ENCODE results near the gene ACIN1. TPM values are rescaled to one million over a fixed set of nuclear protein-coding genes. Genes with fewer than 3 reads are reported as not detected.

Gene ACIN1
- total RNA-seq, 1 experiment from 2014 or later = 179 TPM

DNA sequence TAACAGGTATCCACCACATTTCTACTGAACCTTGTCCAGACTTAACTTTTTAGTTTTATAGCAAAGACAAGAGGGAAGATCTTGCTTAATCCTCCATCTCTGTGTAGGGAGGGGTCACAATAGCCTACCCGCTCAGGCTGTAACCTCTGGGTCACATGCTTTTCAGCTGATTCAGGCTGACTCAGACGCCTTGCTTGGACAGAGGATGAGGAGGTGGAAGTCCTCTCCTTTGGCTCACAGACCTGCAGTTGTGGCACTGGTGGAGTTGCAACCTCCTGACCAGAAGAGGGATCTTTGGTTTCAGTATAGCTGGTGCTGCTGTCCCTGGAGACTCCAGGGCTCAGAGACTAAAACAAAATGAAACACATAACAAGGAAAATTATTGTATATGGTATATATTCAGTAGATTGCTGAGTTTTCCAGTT, 16.2 kb downstream of the ACIN1 start:
- BruUV-seq (replicated peaks) = no TSS peak
- H3K36me3 ChIP-seq (ENCODE audit: control insufficient read depth in 1 of 2, insufficient read depth in 2 of 2, low read length in 2 of 2) = peaks cover 66 to 67% of the 10 kb centered on the region in 2 experiments
- H3K9ac ChIP-seq (ENCODE audit: low read length) = peak overlapping the region; percentile 3
- peak overlapping the region; percentile 46; the same call in 1 of the 2 replicates for H3K27ac ChIP-seq (ENCODE audit: low read depth, low read length)
- ChIA-PET POLR2A (interaction anchor here (1.5 to 2.9 kb wide), 2 partner anchors 10 to 16 kb away, joined by 5 to 19 read pairs; partner anchors contain the start of genes ACIN1 and C14orf119), CTCF (interaction anchor here (1.1 to 3.6 kb wide), 5 partner anchors 10 to 30 kb away, joined by 3 to 51 read pairs (median 21); partner anchors contain the start of genes ACIN1 and C14orf119), RAD21 (ENCODE audit: low non-redundant PET in 1 of 2, low total read pairs in 2 of 2, uncharacterized antibody in 2 of 2, unreplicated experiment in 2 of 2) (no interaction called here)
- H3K4me2 ChIP-seq (ENCODE audit: low read length) = peak overlapping the region; percentile 45
- intact Hi-C loops (cut with micrococcal nuclease) = no loop called here
- H3K79me2 ChIP-seq (ENCODE audit: insufficient read depth, low read length) = peaks cover 21% of the 10 kb centered on the region; the same call in 1 of the 2 replicates
- no peak overlapping the region for H3K4me3 ChIP-seq (replicated peaks in 1 of 2; ENCODE audit: low read depth in 1 of 2, low read length in 2 of 2)
- H3K9me2 ChIP-seq (ENCODE audit: insufficient read depth) = no peaks in the 10 kb centered on the region
- no peak overlapping the region for H2AFZ ChIP-seq (ENCODE audit: low read depth, low read length, poor library complexity, severe bottlenecking)
- DNase-seq (ENCODE audit: low read depth, low spot score) = no peak
- H3K4me1 ChIP-seq (ENCODE audit: control insufficient read depth in 1 of 2, insufficient read depth in 2 of 2, low read length in 2 of 2) = peaks cover 13 to 42% of the 10 kb centered on the region in 2 experiments
- TF ChIP-seq JUND (IDR thresholded peaks at IDR 0.05) (peak; percentile 61), POLR2A (IDR thresholded peaks at IDR 0.05; ENCODE audit: borderline replicate concordance, extremely low read depth, insufficient read depth, insufficient read length) (no peak), FOSL1 (IDR thresholded peaks at IDR 0.05; ENCODE audit: low read depth) (peak; percentile 79), EZH2phosphoT487 (IDR thresholded peaks at IDR 0.05; ENCODE audit: borderline replicate concordance) (no peak), SP1 (IDR thresholded peaks at IDR 0.05; ENCODE audit: low read depth) (peak; percentile 38; the same call in 1 of the 2 replicates), RAD21 (IDR thresholded peaks at IDR 0.05; ENCODE audit: low read depth) (no peak), POLR2AphosphoS5 (IDR thresholded peaks at IDR 0.05; ENCODE audit: low read depth, low read length) (0 out of 2 replicates have a peak, but pooled peaks have one; percentile 23), ATF3 (IDR thresholded peaks at IDR 0.05) (no peak), SRF (IDR thresholded peaks at IDR 0.05; ENCODE audit: low read depth) (0 out of 2 replicates have a peak, but pooled peaks have one; percentile 21), ZNF274 (IDR thresholded peaks at IDR 0.05; ENCODE audit: low read depth, low read length) (no peak), CEBPB (IDR thresholded peaks at IDR 0.05; ENCODE audit: low read depth) (peak; percentile 42; the same call in 1 of the 2 replicates), YY1 (IDR thresholded peaks at IDR 0.05; ENCODE audit: extremely low read depth, insufficient replicate concordance, low read depth, low read length) (no peak), ELF1 (IDR thresholded peaks at IDR 0.05; ENCODE audit: borderline replicate concordance, low read depth) (no peak), ZBTB33 (IDR thresholded peaks at IDR 0.05; ENCODE audit: extremely low read depth, insufficient replicate concordance, low read length) (no peak)
- TF ChIP-seq, protein P1, sequence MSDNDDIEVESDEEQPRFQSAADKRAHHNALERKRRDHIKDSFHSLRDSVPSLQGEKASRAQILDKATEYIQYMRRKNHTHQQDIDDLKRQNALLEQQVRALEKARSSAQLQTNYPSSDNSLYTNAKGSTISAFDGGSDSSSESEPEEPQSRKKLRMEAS (IDR thresholded peaks at IDR 0.05) = 0 out of 2 replicates have a peak, but pooled peaks have one; percentile 25
- no peaks in the 10 kb centered on the region for H3K27me3 ChIP-seq (ENCODE audit: insufficient read depth, low read length)
- no peaks in the 10 kb centered on the region for H3K9me3 ChIP-seq (ENCODE audit: control insufficient read depth in 1 of 2, insufficient read depth in 1 of 2, low read depth in 1 of 2, low read length in 2 of 2)
- peak; percentile 93 for ATAC-seq
- H4K20me1 ChIP-seq (ENCODE audit: insufficient read depth) = no peaks in the 10 kb centered on the region

Measured in HCT116 (cell line).